VCaP (cell line): ENCODE data around the gene TRAF2.

Experiments
- H3K27ac ChIP-seq: fragments of 450-650 bp; 2 replicates; pipeline ENCODE4 v1.5.1; 2017
- CTCF ChIP-seq: fragments of 450-650 bp; conservative IDR thresholded peaks from 2 replicates; pipeline ENCODE4 v1.5.1; 2017; ENCODE audit warnings: mild to moderate bottlenecking, moderate library complexity

Gene TRAF2

GRCh38 chr9:136902259-136902821 is 16.0 kb downstream of the TRAF2 start:
- no peak for TF ChIP-seq CTCF
- H3K27ac ChIP-seq: peak overlapping the region; percentile 91

DNA sequence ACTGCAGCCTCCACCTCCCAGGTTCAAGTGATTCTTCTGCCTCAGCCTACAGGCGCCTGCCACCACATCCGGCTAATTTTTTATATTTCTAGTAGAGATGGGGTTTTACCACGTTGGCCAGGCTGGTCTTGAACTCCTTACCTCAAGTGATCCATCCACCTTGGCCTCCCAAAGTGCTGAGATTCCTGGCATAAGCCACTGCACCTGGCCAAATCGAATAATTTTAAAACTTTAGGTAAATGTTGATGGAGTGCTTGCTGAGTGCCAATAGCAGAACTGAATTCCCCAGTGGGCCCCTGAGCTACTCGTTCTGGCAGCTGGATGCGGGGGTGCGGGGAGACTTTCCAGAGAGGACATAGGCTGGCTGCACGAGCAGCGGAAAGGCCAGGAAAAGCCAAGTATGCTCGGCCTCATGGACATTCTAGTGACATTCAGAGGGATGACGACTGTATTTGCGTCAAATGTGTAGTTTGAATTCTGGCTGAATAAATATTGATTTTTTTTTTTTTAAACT is 16.8 kb downstream of the TRAF2 start:
- no peak for TF ChIP-seq CTCF
- H3K27ac ChIP-seq: peak overlapping the region; percentile 91

- no peak overlapping the region for H3K27ac ChIP-seq
- no peak for TF ChIP-seq CTCF
These were observed 19.9 kb downstream of the TRAF2 start for GRCh38 chr9:136906266-136906665.

DNA sequence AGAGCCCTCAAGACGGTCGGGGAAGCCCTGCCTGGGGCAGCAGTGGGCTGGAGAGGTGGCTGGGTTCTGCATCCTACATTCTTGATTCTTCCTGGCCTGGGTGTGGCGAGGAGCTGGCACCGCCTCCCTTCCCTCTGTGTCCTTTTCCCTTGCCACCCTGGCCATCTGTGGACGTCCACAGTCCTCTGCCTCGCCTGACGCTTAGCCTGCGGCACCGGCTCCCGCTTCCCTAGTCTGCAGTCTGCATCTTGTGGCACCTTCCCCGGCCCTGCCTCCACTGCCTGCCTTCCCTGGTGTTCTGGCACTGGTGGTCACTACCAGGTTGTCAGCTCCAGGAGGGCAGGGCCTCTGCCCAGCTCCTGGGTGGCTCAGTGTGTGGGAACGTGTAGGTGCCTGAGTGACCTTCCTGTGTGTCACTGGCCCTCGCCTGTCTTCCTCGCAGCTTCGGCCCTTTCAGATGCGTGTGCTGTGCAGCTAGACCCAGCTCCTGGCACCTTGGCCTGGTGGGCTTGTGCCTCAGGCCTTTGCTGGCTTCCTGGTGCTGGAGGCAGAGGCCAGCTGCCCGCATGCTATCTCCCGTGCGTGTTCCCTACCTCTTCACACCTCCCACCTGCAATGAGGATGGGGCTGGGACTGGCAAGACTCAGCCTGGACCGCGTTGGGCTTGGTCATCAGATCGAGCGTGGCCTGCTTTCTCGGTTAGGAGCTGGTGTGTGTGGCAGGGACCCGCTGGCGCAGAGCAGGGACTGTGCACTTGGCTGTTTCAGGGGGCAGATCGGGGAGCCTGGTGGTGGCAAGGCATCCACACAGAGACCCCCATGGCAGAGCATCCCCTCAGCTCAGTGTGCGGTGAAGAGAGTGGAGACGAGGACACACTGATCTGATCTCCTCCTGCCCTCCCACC is 20.9 kb downstream of the TRAF2 start:
- no peak for TF ChIP-seq CTCF
- no peak overlapping the region for H3K27ac ChIP-seq

GRCh38 chr9:136910197-136910900 is 24.0 kb downstream of the TRAF2 start:
- no peak overlapping the region for H3K27ac ChIP-seq
- TF ChIP-seq CTCF: no peak

- no peak for TF ChIP-seq CTCF
- no peak overlapping the region for H3K27ac ChIP-seq
These were observed 24.6 kb downstream of the TRAF2 start for GRCh38 chr9:136910901-136911245.

DNA sequence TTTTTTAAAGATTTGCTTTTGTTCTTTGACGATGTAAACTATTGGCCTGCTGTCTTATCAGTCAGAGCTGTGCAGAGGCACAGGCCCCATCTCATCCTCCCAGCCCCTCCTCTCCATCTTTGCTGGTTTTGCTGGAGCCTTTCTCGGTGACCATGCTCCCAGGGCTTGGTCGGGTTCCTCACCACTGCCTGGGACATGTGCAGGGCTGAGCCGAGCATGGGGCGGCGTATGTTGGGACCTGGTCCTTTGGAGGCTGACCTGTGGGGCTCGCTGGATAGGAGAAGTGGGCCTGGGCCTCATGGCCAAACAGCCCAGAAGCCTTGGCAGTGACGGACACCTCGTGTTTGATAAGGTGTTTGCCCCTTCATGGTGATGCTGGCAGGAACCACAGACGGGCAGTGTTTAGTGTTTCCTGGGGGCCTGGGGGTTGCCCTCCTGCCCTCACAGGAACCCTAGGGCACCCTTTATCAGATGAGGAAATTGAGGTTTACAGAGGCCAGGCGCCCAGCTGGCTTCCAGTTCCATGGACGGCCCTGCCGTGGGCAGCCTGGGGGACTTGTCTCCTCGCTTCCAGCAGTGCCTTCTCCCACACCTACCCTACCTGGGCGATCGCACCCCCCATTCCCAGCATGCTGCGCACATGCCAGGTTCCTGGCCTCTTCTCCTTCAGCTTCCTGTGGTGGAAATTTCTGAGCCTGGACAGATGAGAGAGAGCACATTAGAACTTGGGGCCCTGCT is 27.6 kb downstream of the TRAF2 start:
- H3K27ac ChIP-seq: no peak overlapping the region
- no peak for TF ChIP-seq CTCF
